Mesenchymal stem cell (in vitro differentiated cells and primary cell): Measurements from ENCODE around the gene ATL2.

Experiments used
- DNase-seq: peaks from one replicate; pipeline ENCODE4 v3.0.0-alpha.2; 2013
- H2AFZ ChIP-seq: one replicate; pipeline ENCODE4 v1.6.1; 2013; ENCODE audit warnings: low read depth, mild to moderate bottlenecking, control low read depth, inconsistent platforms, low read length, moderate library complexity
- H2AK5ac ChIP-seq: 2 replicates; pipeline ENCODE4 v1.6.1; 2013; ENCODE audit warnings: low read length, moderate library complexity, mild to moderate bottlenecking, inconsistent platforms; ENCODE audit not compliant: severe bottlenecking
- H2BK120ac ChIP-seq: one replicate; pipeline ENCODE4 v1.6.1; 2013; ENCODE audit warnings: low read depth, mild to moderate bottlenecking, inconsistent platforms, low read length, moderate library complexity
- H2BK12ac ChIP-seq, 2 experiments: one replicate each; pipeline ENCODE4 v1.6.1; 2013; ENCODE audit warnings: inconsistent platforms in 2 of 2, low read length in 2 of 2, mild to moderate bottlenecking in 2 of 2, moderate library complexity in 2 of 2, control low read depth in 1 of 2
- H2BK15ac ChIP-seq: one replicate; pipeline ENCODE4 v1.6.1; 2013; ENCODE audit warnings: mild to moderate bottlenecking, low read depth, inconsistent platforms; ENCODE audit not compliant: poor library complexity, severe bottlenecking
- H2BK5ac ChIP-seq: 2 replicates; pipeline ENCODE4 v1.6.1; 2013; ENCODE audit warnings: low read depth, mild to moderate bottlenecking, low read length, control low read depth, inconsistent platforms; ENCODE audit not compliant: poor library complexity, severe bottlenecking
- H3K14ac ChIP-seq, 2 experiments: one replicate each; pipeline ENCODE4 v1.6.1; 2013; ENCODE audit warnings: inconsistent platforms in 2 of 2, low read length in 2 of 2, control low read depth in 1 of 2, mild to moderate bottlenecking in 1 of 2, moderate library complexity in 1 of 2
- H3K18ac ChIP-seq, 2 experiments: one replicate each; pipeline ENCODE4 v1.6.1; 2013; ENCODE audit warnings: inconsistent platforms in 2 of 2, low read length in 2 of 2, control low read depth in 1 of 2, low read depth in 1 of 2, mild to moderate bottlenecking in 1 of 2
- H3K23ac ChIP-seq, 2 experiments: one replicate each; pipeline ENCODE4 v1.6.1; 2013; ENCODE audit warnings: inconsistent platforms in 2 of 2, low read length in 2 of 2, mild to moderate bottlenecking in 2 of 2, moderate library complexity in 2 of 2, control low read depth in 1 of 2
- H3K27ac ChIP-seq: 2 replicates; pipeline ENCODE4 v1.5.1; 2013; ENCODE audit warnings: mild to moderate bottlenecking, moderate library complexity, low read length, control low read depth, inconsistent platforms; ENCODE audit not compliant: poor library complexity, severe bottlenecking
- H3K27me3 ChIP-seq, 2 experiments: 2 replicates each; pipeline versions ENCODE4 v1.6.1 to v1.7.0; 2013; ENCODE audit warnings: low read length in 2 of 2, mild to moderate bottlenecking in 2 of 2, moderate library complexity in 2 of 2, control low read depth in 1 of 2, inconsistent platforms in 1 of 2; ENCODE audit not compliant: control insufficient read depth in 1 of 2, insufficient read depth in 1 of 2
- H3K36me3 ChIP-seq, 2 experiments: 2 replicates each; pipeline versions ENCODE4 v1.6.1 to v1.7.0; 2013; ENCODE audit warnings: low read length in 2 of 2, control low read depth in 1 of 2, inconsistent platforms in 1 of 2, low read depth in 1 of 2, mild to moderate bottlenecking in 1 of 2; ENCODE audit not compliant: insufficient read depth in 2 of 2, control insufficient read depth in 1 of 2
- H3K4ac ChIP-seq, 2 experiments: one replicate each; pipeline ENCODE4 v1.6.1; 2013; ENCODE audit warnings: inconsistent platforms in 2 of 2, low read length in 2 of 2, mild to moderate bottlenecking in 2 of 2, moderate library complexity in 2 of 2, control low read depth in 1 of 2, low read depth in 1 of 2
- H3K4me1 ChIP-seq: 2 replicates; pipeline ENCODE4 v1.6.1; 2013; ENCODE audit warnings: low read depth, low read length, control low read depth; ENCODE audit not compliant: control insufficient read depth, insufficient read depth
- H3K4me2 ChIP-seq: 2 replicates; pipeline ENCODE4 v1.6.1; 2013; ENCODE audit warnings: low read length, mild to moderate bottlenecking, inconsistent platforms; ENCODE audit not compliant: poor library complexity, severe bottlenecking
- H3K4me3 ChIP-seq, 2 experiments: 2 replicates each; pipeline versions ENCODE4 v1.5.1 to v1.7.0; 2013; ENCODE audit warnings: low read length in 2 of 2, mild to moderate bottlenecking in 2 of 2, control low read depth in 1 of 2, low read depth in 1 of 2; ENCODE audit not compliant: insufficient read depth in 1 of 2
- H3K79me1 ChIP-seq: replicated peaks from 2 replicates; pipeline ENCODE4 v1.6.1; 2013; ENCODE audit warnings: mild to moderate bottlenecking, control low read depth, low read length, inconsistent platforms; ENCODE audit not compliant: poor library complexity, severe bottlenecking
- H3K9ac ChIP-seq: 2 replicates; pipeline ENCODE4 v1.7.0; 2013; ENCODE audit warnings: mild to moderate bottlenecking, low read length, moderate library complexity
- H3K9me3 ChIP-seq: 2 replicates; pipeline ENCODE4 v1.7.0; 2013; ENCODE audit warnings: mild to moderate bottlenecking, low read length; ENCODE audit not compliant: control insufficient read depth
- H4K8ac ChIP-seq: one replicate; pipeline ENCODE4 v1.6.1; 2013; ENCODE audit warnings: inconsistent platforms, mild to moderate bottlenecking, low read length, moderate library complexity
- H4K91ac ChIP-seq: one replicate; pipeline ENCODE4 v1.6.1; 2013; ENCODE audit warnings: mild to moderate bottlenecking, low read length, inconsistent platforms
- WGBS: methylation state at CpG from one replicate; pipeline ENCODE4 v1.1.7; 2013; ENCODE audit warnings: mixed read lengths; 5-methylcytosine and 5-hydroxymethylcytosine counted together

ATL2 gene

GRCh38 chr2:38362232-38362631 lies 14.8 kb downstream of the ATL2 start:
- no peaks in the 10 kb centered on the region for H3K4me1 ChIP-seq
- WGBS = 91% methylated on average over 2 of the region's 2 CpGs
- no peak overlapping the region for H3K18ac ChIP-seq
- no peak overlapping the region for H2AFZ ChIP-seq
- DNase-seq = no peak
- peaks cover 14% of the 10 kb centered on the region for H3K79me1 ChIP-seq
- H4K91ac ChIP-seq = no peak overlapping the region
- no peak overlapping the region for H2BK12ac ChIP-seq
- no peak overlapping the region for H3K23ac ChIP-seq
- H2AK5ac ChIP-seq = no peak overlapping the region
- H3K4me3 ChIP-seq = no peak overlapping the region
- no peak overlapping the region for H3K4me2 ChIP-seq
- no peaks in the 10 kb centered on the region for H3K27me3 ChIP-seq
- H2BK5ac ChIP-seq = no peak overlapping the region
- H4K8ac ChIP-seq = no peak overlapping the region
- no peaks in the 10 kb centered on the region for H3K9me3 ChIP-seq
- no peak overlapping the region for H3K14ac ChIP-seq
- no peak overlapping the region for H3K9ac ChIP-seq
- no peak overlapping the region for H3K4ac ChIP-seq
- H2BK120ac ChIP-seq = no peak overlapping the region
- peaks cover 0 to 4% of the 10 kb centered on the region in 2 experiments for H3K36me3 ChIP-seq
- H3K27ac ChIP-seq = no peak overlapping the region
- no peak overlapping the region for H2BK15ac ChIP-seq

DNA sequence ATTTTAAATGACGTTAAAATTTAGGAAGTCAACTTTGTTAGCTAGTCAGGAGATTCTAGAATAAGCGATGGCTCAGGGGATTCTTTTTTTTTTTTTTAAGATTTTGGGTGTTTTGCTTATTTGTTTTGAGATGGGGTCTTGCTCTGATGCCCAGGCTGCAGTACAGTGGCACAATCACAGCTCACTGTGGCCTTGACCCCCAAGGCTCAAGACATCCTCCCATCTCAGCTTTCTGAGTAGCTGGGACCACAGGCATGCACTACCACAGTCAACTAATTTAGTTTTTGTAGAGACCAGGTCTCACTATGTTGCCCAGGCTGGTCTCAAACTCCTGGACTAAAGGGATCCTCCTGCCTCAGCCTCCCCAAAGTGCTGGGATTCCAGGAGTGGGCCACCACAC lies 16.9 kb downstream of the ATL2 start:
- no peak overlapping the region for H3K4me3 ChIP-seq
- H3K23ac ChIP-seq = no peak overlapping the region
- H3K14ac ChIP-seq = no peak overlapping the region
- H2BK120ac ChIP-seq = no peak overlapping the region
- H3K79me1 ChIP-seq = peaks cover 13% of the 10 kb centered on the region
- H2AFZ ChIP-seq = no peak overlapping the region
- no peak overlapping the region for H3K4ac ChIP-seq
- H3K27ac ChIP-seq = no peak overlapping the region
- no peak overlapping the region for H4K8ac ChIP-seq
- H3K18ac ChIP-seq = no peak overlapping the region
- DNase-seq = no peak
- no peaks in the 10 kb centered on the region for H3K27me3 ChIP-seq
- H2BK15ac ChIP-seq = no peak overlapping the region
- H3K9me3 ChIP-seq = no peaks in the 10 kb centered on the region
- H3K4me2 ChIP-seq = no peak overlapping the region
- no peak overlapping the region for H2BK5ac ChIP-seq
- H2AK5ac ChIP-seq = no peak overlapping the region
- H3K4me1 ChIP-seq = no peaks in the 10 kb centered on the region
- H2BK12ac ChIP-seq = no peak overlapping the region
- no peak overlapping the region for H3K9ac ChIP-seq
- no peak overlapping the region for H4K91ac ChIP-seq
- 100% methylated on average over 2 of the region's 2 CpGs for WGBS
- peaks cover 0 to 4% of the 10 kb centered on the region in 2 experiments for H3K36me3 ChIP-seq

- peaks cover 3 to 18% of the 10 kb centered on the region in 2 experiments for H3K36me3 ChIP-seq
- H3K4ac ChIP-seq = no peak overlapping the region
- no peaks in the 10 kb centered on the region for H3K9me3 ChIP-seq
- H2BK5ac ChIP-seq = no peak overlapping the region
- H2BK120ac ChIP-seq = no peak overlapping the region
- no peak overlapping the region for H2AFZ ChIP-seq
- no peak overlapping the region for H2BK15ac ChIP-seq
- H4K8ac ChIP-seq = no peak overlapping the region
- H3K18ac ChIP-seq = no peak overlapping the region
- H3K4me2 ChIP-seq = no peak overlapping the region
- H2AK5ac ChIP-seq = no peak overlapping the region
- peaks cover 11% of the 10 kb centered on the region for H3K79me1 ChIP-seq
- no peaks in the 10 kb centered on the region for H3K4me1 ChIP-seq
- H4K91ac ChIP-seq = no peak overlapping the region
- no peak for DNase-seq
- no peak overlapping the region for H3K14ac ChIP-seq
- H3K4me3 ChIP-seq = no peak overlapping the region
- H3K27ac ChIP-seq = no peak overlapping the region
- 80% methylated on average over 1 of the region's 2 CpGs for WGBS
- H3K9ac ChIP-seq = no peak overlapping the region
- H3K27me3 ChIP-seq = no peaks in the 10 kb centered on the region
- no peak overlapping the region for H3K23ac ChIP-seq
- H2BK12ac ChIP-seq = no peak overlapping the region
Measured at GRCh38 chr2:38353402-38353801, 23.7 kb downstream of the ATL2 start.

GRCh38 chr2:38352336-38352735 lies 24.7 kb downstream of the ATL2 start:
- no peak overlapping the region for H3K18ac ChIP-seq
- H2AK5ac ChIP-seq = no peak overlapping the region
- H3K4me2 ChIP-seq = no peak overlapping the region
- H3K23ac ChIP-seq = no peak overlapping the region
- no peak overlapping the region for H2BK5ac ChIP-seq
- H3K27ac ChIP-seq = no peak overlapping the region
- no peaks in the 10 kb centered on the region for H3K9me3 ChIP-seq
- no peak overlapping the region for H2AFZ ChIP-seq
- H3K14ac ChIP-seq = no peak overlapping the region
- no peak overlapping the region for H4K8ac ChIP-seq
- no peak overlapping the region for H3K4ac ChIP-seq
- H3K79me1 ChIP-seq = peaks cover 10% of the 10 kb centered on the region
- no peak overlapping the region for H3K4me3 ChIP-seq
- no peak overlapping the region for H2BK120ac ChIP-seq
- no peak overlapping the region for H4K91ac ChIP-seq
- H3K9ac ChIP-seq = no peak overlapping the region
- no peaks in the 10 kb centered on the region for H3K4me1 ChIP-seq
- no peak overlapping the region for H2BK15ac ChIP-seq
- peaks cover 3 to 13% of the 10 kb centered on the region in 2 experiments for H3K36me3 ChIP-seq
- DNase-seq = no peak
- no peaks in the 10 kb centered on the region for H3K27me3 ChIP-seq
- H2BK12ac ChIP-seq = no peak overlapping the region
